Naive thymus-derived CD4-positive, alpha-beta T cell (primary cell): ENCODE data around the gene JADE3. TPM values are rescaled to one million over a fixed set of nuclear protein-coding genes. Genes with fewer than 3 reads are reported as not detected.

ENCODE experiments used
- ATAC-seq: fragments of 150-1000 bp; cut with Tn5 transposase; 2 replicates; pipeline ENCODE4 v1.10.0; 2021; ENCODE audit warnings: mild to moderate bottlenecking, moderate library complexity
- CTCF ChIA-PET: fragments of 350-600 bp; sonication (Branson Sonifier 250); formaldehyde crosslinking; loops from one replicate; lab custom pipeline; 2021; ENCODE audit warnings: antibody characterized with exemption; lab: Charles Lee
- POLR2A ChIA-PET: fragments of 350-600 bp; sonication (Branson Sonifier 250); formaldehyde crosslinking; loops from one replicate; lab custom pipeline; 2021; ENCODE audit warnings: antibody characterized with exemption, inconsistent platforms; lab: Charles Lee
- DNase-seq, 9 donors: peaks; one replicate each; pipeline versions ENCODE4 v3.0.0 to v3.0.0-alpha.2; 2020 to 2022; ENCODE audit warnings: mixed read lengths in 1 of 9
- H3K27ac ChIP-seq: one replicate; pipeline ENCODE4 v1.7.0; 2013; ENCODE audit warnings: mild to moderate bottlenecking, low read depth, low read length, moderate library complexity
- H3K27me3 ChIP-seq, 2 donors: one replicate each; pipeline ENCODE4 v1.7.0; 2013; ENCODE audit warnings: low read length in 2 of 2, mild to moderate bottlenecking in 2 of 2, moderate library complexity in 2 of 2; ENCODE audit not compliant: control insufficient read depth in 2 of 2, insufficient read depth in 2 of 2
- H3K36me3 ChIP-seq, 3 experiments: 1 replicate in 2 of 3; 2 replicates in 1 of 3; pipeline ENCODE4 v1.7.0; 2013; ENCODE audit warnings: low read length in 3 of 3, mild to moderate bottlenecking in 3 of 3, moderate library complexity in 1 of 3; ENCODE audit not compliant: insufficient read depth in 3 of 3, control insufficient read depth in 2 of 3
- H3K4me1 ChIP-seq, 2 donors: one replicate each; pipeline ENCODE4 v1.7.0; 2013; ENCODE audit warnings: low read length in 2 of 2, mild to moderate bottlenecking in 2 of 2, moderate library complexity in 1 of 2; ENCODE audit not compliant: control insufficient read depth in 2 of 2, insufficient read depth in 2 of 2
- H3K4me3 ChIP-seq: 2 replicates; pipeline ENCODE4 v1.7.0; 2013; ENCODE audit warnings: mild to moderate bottlenecking, low read length
- H3K9me3 ChIP-seq, 3 experiments: 1 replicate in 2 of 3; 2 replicates in 1 of 3; pipeline ENCODE4 v1.7.0; 2013; ENCODE audit warnings: low read length in 3 of 3; ENCODE audit not compliant: control insufficient read depth in 2 of 3
- H3K27ac Mint-ChIP-seq, 9 donors: one replicate each; pipeline ENCODE4 v1.8.0; 2020 to 2022; ENCODE audit warnings: mixed read lengths in 9 of 9, mild to moderate bottlenecking in 8 of 9, moderate library complexity in 5 of 9, inconsistent platforms in 2 of 9
- H3K27me3 Mint-ChIP-seq, 5 donors: one replicate each; pipeline ENCODE4 v1.8.0; 2021 to 2022; ENCODE audit warnings: mixed read lengths in 5 of 5, mild to moderate bottlenecking in 1 of 5
- H3K36me3 Mint-ChIP-seq, 5 donors: one replicate each; pipeline ENCODE4 v1.8.0; 2020 to 2022; ENCODE audit warnings: mixed read lengths in 5 of 5, mild to moderate bottlenecking in 3 of 5, inconsistent platforms in 1 of 5
- H3K4me1 Mint-ChIP-seq, 7 donors: one replicate each; pipeline ENCODE4 v1.8.0; 2020 to 2022; ENCODE audit warnings: mixed read lengths in 7 of 7, mild to moderate bottlenecking in 3 of 7, inconsistent platforms in 1 of 7
- H3K4me3 Mint-ChIP-seq, 10 donors: one replicate each; pipeline ENCODE4 v1.8.0; 2020 to 2022; ENCODE audit warnings: mild to moderate bottlenecking in 10 of 10, mixed read lengths in 10 of 10, moderate library complexity in 6 of 10, inconsistent platforms in 2 of 10
- H3K9me3 Mint-ChIP-seq, 11 donors: one replicate each; pipeline ENCODE4 v1.8.0; 2020 to 2022; ENCODE audit warnings: mixed read lengths in 11 of 11, mild to moderate bottlenecking in 4 of 11, inconsistent platforms in 1 of 11, moderate library complexity in 1 of 11
- intact Hi-C, 2 donors: fragments of 100-400 bp; cut with micrococcal nuclease; formaldehyde crosslinking; loops; one replicate each; pipeline ENCODE4 v1.15.1; 2023
- polyA plus RNA-seq, 2 donors: library from polyadenylated mRNA; unstranded; fragments of 300-500 nt; fragmentation: Illumina TruSeq; gene quantifications; one replicate each; pipeline ENCODE4 v1.2.3, GENCODE V29; 2021
- total RNA-seq, 6 experiments: library from RNA in 5 of 6; stranded (reverse) in 5 of 6; gene quantifications; 1 replicate in 5 of 6; 2 replicates in 1 of 6; pipeline ENCODE4 v1.2.3 and lab custom pipeline; 2021 to 2026

The JADE3 gene
- total and polyA plus RNA-seq, 7 experiments from 2014 or later = 0.05 to 1.3 (median 0.16) TPM; not detected in 1

GRCh38 chrX:46882266-46882665 lies 30.0 kb upstream of the JADE3 start:
- H3K9me3 ChIP-seq = no peaks in the 10 kb centered on the region
- ATAC-seq (no peak), DNase-seq (no peak)
- Mint-ChIP-seq H3K36me3 (peaks cover 0 to 7% (median 3%) of the 10 kb centered on the region in 5 donors), H3K27ac (no peak overlapping the region), H3K9me3 (no peaks in the 10 kb centered on the region), H3K27me3 (no peaks in the 10 kb centered on the region), H3K4me1 (peaks cover 0 to 1% (median 0%) of the 10 kb centered on the region in 7 donors), H3K4me3 (no peak overlapping the region)
- intact Hi-C loops = no loop called here
- ChIA-PET POLR2A (no interaction called here), CTCF (interaction anchor here (1.1 kb wide), 1 partner anchor 17 kb away, joined by 3 read pairs; no protein-coding TSS in a partner anchor)
- H3K4me3 ChIP-seq = no peak overlapping the region
- no peaks in the 10 kb centered on the region for H3K4me1 ChIP-seq
- H3K27ac ChIP-seq = no peak overlapping the region
- H3K36me3 ChIP-seq = no peaks in the 10 kb centered on the region
- H3K27me3 ChIP-seq = no peaks in the 10 kb centered on the region

- intact Hi-C loops = no loop called here
- Histone ChIP-seq H3K36me3 (no peaks in the 10 kb centered on the region), H3K4me3 (no peak overlapping the region), H3K27me3 (no peaks in the 10 kb centered on the region), H3K27ac (no peak overlapping the region), H3K4me1 (no peaks in the 10 kb centered on the region), H3K9me3 (no peaks in the 10 kb centered on the region)
- no peak for DNase-seq
- CTCF ChIA-PET = no interaction called here
- Mint-ChIP-seq H3K4me1 (no peaks in the 10 kb centered on the region), H3K27ac (no peak overlapping the region), H3K4me3 (no peak overlapping the region), H3K36me3 (peaks cover 0 to 4% (median 3%) of the 10 kb centered on the region in 5 donors), H3K27me3 (no peaks in the 10 kb centered on the region), H3K9me3 (no peaks in the 10 kb centered on the region)
- ATAC-seq = no peak
- POLR2A ChIA-PET = no interaction called here
Measured at GRCh38 chrX:46884799-46885198, 27.4 kb upstream of the JADE3 start.

GRCh38 chrX:46898207-46898606 lies 14.0 kb upstream of the JADE3 start:
- no peaks in the 10 kb centered on the region for H3K27me3 ChIP-seq
- H3K27ac Mint-ChIP-seq = no peak overlapping the region
- ATAC-seq (no peak), DNase-seq (no peak)
- no peaks in the 10 kb centered on the region for H3K9me3 ChIP-seq
- H3K4me3 ChIP-seq = no peak overlapping the region
- H3K36me3 Mint-ChIP-seq = no peaks in the 10 kb centered on the region
- no peak overlapping the region for H3K4me3 Mint-ChIP-seq
- peaks cover 0 to 12% (median 0%) of the 10 kb centered on the region in 5 donors for H3K27me3 Mint-ChIP-seq
- H3K27ac ChIP-seq = no peak overlapping the region
- no peaks in the 10 kb centered on the region for H3K36me3 ChIP-seq
- ChIA-PET CTCF (no interaction called here), POLR2A (no interaction called here)
- H3K9me3 Mint-ChIP-seq = peaks cover 0 to 2% (median 0%) of the 10 kb centered on the region in 11 donors
- intact Hi-C loops = no loop called here
- no peaks in the 10 kb centered on the region for H3K4me1 ChIP-seq
- no peaks in the 10 kb centered on the region for H3K4me1 Mint-ChIP-seq

- Histone ChIP-seq H3K27me3 (no peaks in the 10 kb centered on the region), H3K36me3 (no peaks in the 10 kb centered on the region), H3K4me3 (peak overlapping the region; percentile 27), H3K27ac (no peak overlapping the region), H3K9me3 (no peaks in the 10 kb centered on the region), H3K4me1 (no peaks in the 10 kb centered on the region)
- Mint-ChIP-seq H3K27me3 (peaks cover 0 to 30% (median 0%) of the 10 kb centered on the region in 5 donors), H3K36me3 (no peaks in the 10 kb centered on the region), H3K9me3 (no peaks in the 10 kb centered on the region), H3K4me3 (peak overlapping the region in 9 of 10 donors; percentile 25 to 77 (median 58)), H3K27ac (no peak overlapping the region), H3K4me1 (no peaks in the 10 kb centered on the region)
- intact Hi-C loops = loop anchor here (1.0 to 10.0 kb wide), 7 partner anchors 75 to 619 kb away; partner anchors contain the start of gene SLC9A7 (in 1 of the 2)
- peak; percentile 95 for ATAC-seq
- CTCF ChIA-PET = interaction anchor here (0.6 kb wide), 2 partner anchors 127 to 190 kb away, joined by 3 read pairs; no protein-coding TSS in a partner anchor
- POLR2A ChIA-PET = no interaction called here
- peak; percentile 15 to 57 (median 37) for DNase-seq
Measured at GRCh38 chrX:46903458-46904242, 8.6 kb upstream of the JADE3 start.

- Mint-ChIP-seq H3K27me3 (peaks cover 0 to 34% (median 0%) of the 10 kb centered on the region in 5 donors), H3K4me3 (no peak overlapping the region), H3K36me3 (no peaks in the 10 kb centered on the region), H3K9me3 (no peaks in the 10 kb centered on the region), H3K27ac (no peak overlapping the region), H3K4me1 (no peaks in the 10 kb centered on the region)
- Histone ChIP-seq H3K4me1 (no peaks in the 10 kb centered on the region), H3K4me3 (no peak overlapping the region), H3K36me3 (no peaks in the 10 kb centered on the region), H3K9me3 (no peaks in the 10 kb centered on the region), H3K27me3 (no peaks in the 10 kb centered on the region), H3K27ac (no peak overlapping the region)
- ATAC-seq = no peak
- ChIA-PET POLR2A (no interaction called here), CTCF (interaction anchor here (0.6 kb wide), 2 partner anchors 16 to 245 kb away, joined by 3 read pairs; no protein-coding TSS in a partner anchor)
- DNase-seq = no peak
- intact Hi-C loops = loop anchor here (5.0 to 10.0 kb wide), 3 partner anchors 130 to 618 kb away; no protein-coding TSS in a partner anchor
Measured at GRCh38 chrX:46904626-46905025, 7.6 kb upstream of the JADE3 start.

GRCh38 chrX:46910415-46910814 lies 1.8 kb upstream of the JADE3 start:
- Mint-ChIP-seq H3K27ac (no peak overlapping the region), H3K27me3 (peaks cover 8 to 64% (median 12%) of the 10 kb centered on the region in 5 donors), H3K36me3 (no peaks in the 10 kb centered on the region), H3K4me1 (peaks cover 0 to 14% (median 7%) of the 10 kb centered on the region in 7 donors), H3K9me3 (peaks cover 0 to 2% (median 0%) of the 10 kb centered on the region in 11 donors), H3K4me3 (no peak overlapping the region)
- ATAC-seq (no peak), DNase-seq (no peak)
- Histone ChIP-seq H3K4me1 (peaks cover 0 to 7% of the 10 kb centered on the region in 2 donors), H3K4me3 (no peak overlapping the region), H3K9me3 (no peaks in the 10 kb centered on the region), H3K36me3 (no peaks in the 10 kb centered on the region), H3K27ac (no peak overlapping the region), H3K27me3 (peaks cover 0 to 6% of the 10 kb centered on the region in 2 donors)
- ChIA-PET POLR2A (no interaction called here), CTCF (no interaction called here)
- intact Hi-C loops = no loop called here
